GM18868 (cell line): ENCODE results near the gene VPS13D.
"Not testable (repeated sequence)": the region's sequence is repeated elsewhere in the genome, so short reads cannot be mapped to it uniquely, and the experiment has no call there.

Source experiments
- ATAC-seq: cut with Tn5 transposase; IDR thresholded peaks from one replicate; pipeline ENCODE4 v1.9.1; 2021; ENCODE audit warnings: mild to moderate bottlenecking, moderate library complexity; ENCODE audit not compliant: unreplicated experiment

Gene VPS13D

GRCh38 chr1:12284486-12284885 lies 54.7 kb downstream of the VPS13D start:
- no peak for ATAC-seq

GRCh38 chr1:12285496-12286143 lies 55.8 kb downstream of the VPS13D start:
- no peak for ATAC-seq

- ATAC-seq: no peak
Observed at GRCh38 chr1:12287869-12288268, 58.0 kb downstream of the VPS13D start.

GRCh38 chr1:12290828-12291227 lies 61.0 kb downstream of the VPS13D start:
- ATAC-seq: no peak

- no peak for ATAC-seq
Observed at GRCh38 chr1:12293416-12293815, 63.6 kb downstream of the VPS13D start.

GRCh38 chr1:12294076-12294475 lies 64.2 kb downstream of the VPS13D start:
- ATAC-seq: no peak

GRCh38 chr1:12296016-12296415 lies 66.2 kb downstream of the VPS13D start:
- ATAC-seq: no peak

GRCh38 chr1:12296623-12297022 lies 66.8 kb downstream of the VPS13D start:
- peak; percentile 52 for ATAC-seq

GRCh38 chr1:12300706-12301105 lies 70.9 kb downstream of the VPS13D start:
- ATAC-seq: no peak

- ATAC-seq: no peak
Observed at GRCh38 chr1:12301518-12302237, 71.8 kb downstream of the VPS13D start.

- no peak for ATAC-seq
Observed at GRCh38 chr1:12302798-12303447, 73.1 kb downstream of the VPS13D start.

GRCh38 chr1:12305377-12305776 lies 75.5 kb downstream of the VPS13D start:
- ATAC-seq: no peak

GRCh38 chr1:12309783-12310742 lies 80.2 kb downstream of the VPS13D start:
- no peak for ATAC-seq

- no peak for ATAC-seq
Observed at GRCh38 chr1:12314333-12314903, 84.6 kb downstream of the VPS13D start.

GRCh38 chr1:12315146-12315545 lies 85.3 kb downstream of the VPS13D start:
- no peak for ATAC-seq

GRCh38 chr1:12316331-12316730 lies 86.5 kb downstream of the VPS13D start:
- no peak for ATAC-seq

- ATAC-seq: no peak
Observed at GRCh38 chr1:12320486-12320885, 90.7 kb downstream of the VPS13D start.

GRCh38 chr1:12324423-12324822 lies 94.6 kb downstream of the VPS13D start:
- no peak for ATAC-seq

GRCh38 chr1:12324973-12325372 lies 95.1 kb downstream of the VPS13D start:
- not testable (repeated sequence) for ATAC-seq

- ATAC-seq: no peak
Observed at GRCh38 chr1:12326986-12327385, 97.2 kb downstream of the VPS13D start.

GRCh38 chr1:12327566-12327965 lies 97.7 kb downstream of the VPS13D start:
- no peak for ATAC-seq
